KBM-7 (cell line): ENCODE data around the gene FAF1.
"Not testable (repeated sequence)": the region's sequence is repeated elsewhere in the genome, so short reads cannot be mapped to it uniquely, and the experiment has no call there.

Experiments
- DNase-seq: peaks from one replicate; pipeline ENCODE4 v3.0.0-alpha.2; 2015
- in situ Hi-C: fragments of 300-500 bp; cut with MboI; formaldehyde crosslinking; loops from 2 replicates; pipeline ENCODE4 v1.14.3; 2020; ENCODE audit warnings: low sequenced_read_pairs, low pct_unique_long_range_greater_than_20kb, mixed read lengths

FAF1 gene

DNA sequence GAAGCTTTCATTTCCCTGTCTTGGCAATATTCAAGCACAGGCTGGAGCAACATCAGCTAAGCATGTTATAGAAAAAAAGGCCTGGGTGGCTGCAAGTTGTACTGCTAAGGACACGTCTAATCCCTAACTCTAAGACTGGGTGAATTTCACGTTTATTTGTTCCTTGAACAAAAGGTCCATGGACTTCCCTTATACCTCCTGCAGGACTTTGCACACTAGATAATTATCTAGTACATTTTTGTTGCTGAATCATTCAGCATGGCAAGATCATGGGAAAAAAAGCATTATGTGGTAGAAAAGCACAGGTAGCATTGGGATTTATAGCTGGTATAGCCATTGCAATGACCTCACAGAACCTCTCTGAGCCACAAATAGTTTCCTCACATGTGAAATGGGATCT is 406.1 kb downstream of the FAF1 start:
- in situ Hi-C loops, result no loop called here
- DNase-seq, result no peak

DNA sequence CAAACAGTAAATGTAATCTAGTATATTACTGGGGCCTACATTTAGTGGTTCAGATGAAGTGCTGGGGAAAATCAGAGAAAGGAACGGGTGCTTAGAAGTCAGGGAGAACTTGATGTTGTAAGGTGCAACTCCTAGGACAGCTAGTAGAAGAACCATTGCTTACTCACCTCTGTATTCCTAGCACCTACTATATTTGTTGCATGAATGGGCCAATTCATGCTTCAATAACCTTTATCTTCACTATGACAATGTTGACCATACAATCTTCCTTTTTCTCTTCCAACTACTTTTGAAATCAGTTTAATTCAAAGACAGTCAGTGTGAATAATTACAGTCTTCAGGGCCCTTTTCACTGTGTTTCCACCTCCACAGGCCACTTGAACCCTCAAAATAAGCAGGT is 411.8 kb downstream of the FAF1 start:
- no peak for DNase-seq
- in situ Hi-C loops, result no loop called here

GRCh38 chr1:50542362-50542761 is 417.7 kb downstream of the FAF1 start:
- no peak for DNase-seq
- in situ Hi-C loops, result no loop called here

GRCh38 chr1:50538476-50538875 is 421.6 kb downstream of the FAF1 start:
- in situ Hi-C loops, result no loop called here
- DNase-seq, result no peak

- no peak for DNase-seq
- in situ Hi-C loops, result no loop called here
Observed at GRCh38 chr1:50531601-50532000, 428.5 kb downstream of the FAF1 start.

DNA sequence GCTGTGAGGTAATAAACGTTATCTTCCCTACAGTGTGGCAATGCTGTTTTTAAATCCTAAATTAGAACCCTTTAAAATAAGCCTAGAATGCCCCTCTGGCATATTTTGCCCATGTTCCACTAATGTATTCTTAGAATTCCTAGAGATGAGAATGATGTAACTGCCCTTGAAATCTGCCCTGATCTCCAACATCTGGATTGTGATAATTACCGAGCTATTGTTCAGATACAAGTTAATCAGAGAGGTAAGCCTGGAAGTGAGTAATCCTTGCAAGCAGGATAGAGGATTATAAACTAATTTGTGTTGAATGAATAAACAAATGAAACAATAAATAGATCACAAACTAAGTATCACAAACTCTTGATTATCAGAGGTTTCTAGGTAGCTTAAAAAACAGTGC is 429.0 kb downstream of the FAF1 start:
- in situ Hi-C loops, result no loop called here
- no peak for DNase-seq

- in situ Hi-C loops, result no loop called here
- no peak for DNase-seq
Observed at GRCh38 chr1:50529510-50529909, 430.6 kb downstream of the FAF1 start.

DNA sequence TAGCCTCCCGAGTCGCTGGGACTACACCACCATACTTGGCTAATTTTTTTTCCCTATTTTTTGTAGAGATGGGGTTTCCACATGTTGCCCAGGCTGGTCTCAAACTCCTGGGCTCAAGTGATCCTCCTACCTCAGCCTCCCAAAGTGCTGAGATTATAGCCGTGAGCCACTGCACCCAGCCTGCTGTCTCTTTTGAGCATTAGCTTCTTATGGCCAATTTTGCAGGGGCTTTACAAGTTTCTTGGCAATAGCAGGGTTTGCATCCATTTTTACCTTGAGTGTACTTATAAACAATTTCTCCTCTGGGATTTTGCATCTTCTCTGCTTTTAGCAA is 432.1 kb downstream of the FAF1 start:
- in situ Hi-C loops, DNase-seq: not testable (repeated sequence)

DNA sequence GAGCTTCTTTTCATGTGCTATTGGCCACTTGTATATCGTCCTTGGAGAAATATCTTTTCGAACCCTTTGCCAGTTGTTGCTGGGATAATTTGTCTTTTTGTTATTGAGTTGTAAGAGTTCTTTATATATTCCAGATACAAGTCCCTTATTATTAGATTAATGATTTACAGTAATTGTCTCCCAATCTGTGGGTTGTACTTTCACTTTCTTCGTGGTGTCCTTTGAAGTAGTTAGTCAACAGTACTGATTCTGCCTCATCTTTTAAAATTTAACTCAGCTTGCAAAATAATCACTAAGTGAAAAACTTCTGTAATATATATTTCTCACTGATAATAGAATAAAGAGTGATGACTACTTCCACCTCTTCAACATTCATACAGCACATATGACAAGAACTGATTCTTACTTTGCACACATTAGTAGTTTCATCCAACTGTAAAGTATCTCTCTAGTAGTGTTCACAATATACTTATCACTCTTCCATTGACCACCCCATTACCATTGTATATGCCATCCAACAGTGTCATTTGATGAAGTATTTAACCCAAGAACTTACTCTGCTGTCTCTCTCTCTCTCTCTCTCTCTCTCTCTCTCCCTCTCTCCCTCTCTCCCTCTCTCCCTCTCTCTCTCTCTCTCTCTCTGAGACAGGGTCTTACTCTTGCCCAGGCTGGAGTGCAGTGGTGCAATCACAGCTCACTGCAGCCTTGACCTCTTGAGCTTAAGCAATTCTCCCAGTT is 432.6 kb downstream of the FAF1 start:
- no peak for DNase-seq
- in situ Hi-C loops, result no loop called here

DNA sequence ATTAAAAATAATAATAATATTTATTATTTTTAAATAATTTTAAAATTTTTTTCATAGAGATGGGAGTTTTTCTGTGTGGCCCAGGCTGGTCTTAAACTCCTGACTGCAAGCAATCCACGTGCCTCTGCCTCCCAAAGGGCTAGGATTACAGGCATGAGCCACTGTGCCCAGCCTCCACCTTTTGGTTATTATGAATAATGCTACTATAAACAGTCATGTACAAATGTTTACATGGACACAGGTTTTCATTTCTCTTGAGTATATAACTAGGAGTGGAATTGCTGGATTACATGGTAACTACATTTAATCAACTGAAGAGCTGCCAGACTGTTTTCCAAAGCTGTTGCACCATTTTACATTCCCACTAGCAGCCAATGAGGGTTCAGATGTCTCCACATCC is 433.6 kb downstream of the FAF1 start:
- in situ Hi-C loops, result no loop called here
- DNase-seq, result no peak

DNA sequence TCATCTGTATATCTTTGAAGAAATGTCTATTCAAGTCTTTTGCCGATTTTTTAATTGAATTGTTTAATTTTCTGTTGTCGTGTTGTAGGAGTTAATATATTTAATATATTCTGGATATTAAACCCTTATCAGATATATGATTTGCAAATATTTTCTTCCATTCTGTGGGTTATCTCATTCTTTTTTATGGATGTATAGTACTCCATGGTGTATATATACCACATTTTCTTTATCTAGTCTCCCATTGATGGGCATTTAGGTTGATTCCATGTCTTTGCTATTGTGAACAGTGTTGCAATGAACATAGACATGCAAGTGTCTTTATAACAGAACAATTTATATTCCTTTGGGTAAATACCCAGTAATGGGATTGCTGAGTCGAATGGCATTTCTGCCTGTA is 436.5 kb downstream of the FAF1 start:
- in situ Hi-C loops, result no loop called here
- DNase-seq, result no peak

DNA sequence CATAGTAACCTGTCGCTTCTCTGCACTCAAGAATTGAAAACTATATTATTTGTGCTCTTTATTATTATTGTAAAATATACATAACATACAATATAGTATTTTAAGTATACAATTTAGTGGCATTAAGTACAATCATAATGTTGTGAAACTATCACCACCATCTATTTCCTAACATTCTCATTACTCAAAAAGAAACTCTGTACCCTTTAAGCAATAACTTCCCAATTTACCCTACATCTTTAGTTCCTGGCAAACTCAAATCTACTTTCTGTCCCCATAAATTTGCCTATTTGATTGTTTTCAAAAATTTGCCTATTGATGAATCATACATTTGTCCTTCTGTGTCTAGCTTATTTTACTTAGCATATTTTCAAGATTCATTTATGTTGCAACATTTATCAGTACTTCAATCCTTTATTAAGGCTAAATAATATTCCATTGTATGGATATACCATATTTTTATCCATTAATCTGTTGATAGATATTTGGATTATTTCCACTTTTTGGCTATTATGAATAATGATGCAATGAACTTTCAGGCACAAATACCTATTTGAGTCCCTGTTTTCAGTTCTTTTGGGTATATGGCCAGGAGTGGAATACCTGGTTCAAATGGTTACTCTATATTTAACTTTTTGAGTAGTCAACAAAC is 437.2 kb downstream of the FAF1 start:
- no peak for DNase-seq

DNA sequence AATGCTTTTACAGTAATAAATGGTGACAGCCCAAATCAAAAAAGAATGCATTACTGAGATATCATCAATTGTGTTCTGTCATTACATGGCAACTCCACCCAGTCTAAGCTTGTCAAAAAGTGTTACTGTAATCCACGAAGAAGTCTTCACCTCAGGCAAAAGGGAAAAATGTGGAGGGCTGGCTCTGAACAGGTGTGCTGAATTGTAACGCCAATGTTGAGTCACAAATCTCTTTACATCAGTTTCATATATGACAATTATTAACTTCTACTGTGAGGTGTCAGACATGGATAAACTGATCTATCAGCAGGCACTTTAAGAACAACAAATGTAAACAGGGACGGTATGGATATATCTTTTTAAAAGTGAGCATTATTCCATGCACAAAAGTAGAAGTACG is 438.4 kb downstream of the FAF1 start:
- no peak for DNase-seq
- in situ Hi-C loops, result no loop called here

More for the DNA sequence above, 437.2 kb downstream of the FAF1 start:
- in situ Hi-C loops, result no loop called here

DNA sequence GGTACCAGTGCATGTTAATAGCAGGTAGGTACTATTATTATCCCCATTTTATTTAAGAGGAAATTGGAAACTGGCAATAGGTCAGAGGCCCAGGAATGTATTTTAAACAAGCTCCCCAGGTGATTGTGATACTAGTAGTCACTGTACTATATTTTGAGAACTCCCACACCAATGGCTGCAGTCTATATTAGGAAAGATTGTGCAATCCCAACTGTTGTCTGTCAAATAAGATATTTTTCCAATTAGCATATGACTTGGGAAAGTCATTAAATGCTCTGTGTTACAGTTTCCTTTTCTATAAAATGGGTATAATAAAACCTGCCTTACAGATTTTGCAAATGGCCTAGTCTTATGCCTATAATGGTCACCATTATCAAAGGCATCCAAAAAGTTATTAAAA is 442.6 kb downstream of the FAF1 start:
- no peak for DNase-seq
- in situ Hi-C loops, result no loop called here

- DNase-seq, result no peak
- in situ Hi-C loops, result no loop called here
Observed at GRCh38 chr1:50516056-50516455, 444.0 kb downstream of the FAF1 start.

DNA sequence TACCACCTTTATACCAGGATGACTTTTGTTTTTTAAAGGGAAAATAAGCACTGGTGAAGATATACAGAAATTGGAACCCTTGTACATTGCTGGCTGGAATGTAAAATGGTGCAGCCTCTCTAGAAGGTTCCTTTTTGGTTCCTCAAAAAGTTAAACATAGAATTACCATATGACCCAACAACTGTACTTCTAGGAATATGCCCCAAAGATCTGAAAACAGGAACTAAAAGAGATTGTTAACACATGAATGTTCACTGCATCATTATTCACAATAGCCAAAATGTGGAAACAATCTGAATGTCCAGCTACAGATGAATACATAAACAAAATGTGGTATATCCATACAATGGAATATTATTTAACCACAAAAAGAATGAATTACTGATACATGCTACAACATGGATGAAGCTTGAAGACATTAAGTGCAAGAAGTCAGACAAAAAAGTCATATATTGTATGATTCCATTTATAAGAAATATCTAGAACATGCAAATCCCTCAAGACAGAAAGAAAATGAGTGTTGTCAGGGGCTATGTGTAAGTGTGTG is 452.0 kb downstream of the FAF1 start:
- in situ Hi-C loops, result no loop called here
- peak; percentile 65 for DNase-seq

- in situ Hi-C loops, result no loop called here
- DNase-seq, result no peak
Observed at GRCh38 chr1:50505427-50505826, 454.6 kb downstream of the FAF1 start.

DNA sequence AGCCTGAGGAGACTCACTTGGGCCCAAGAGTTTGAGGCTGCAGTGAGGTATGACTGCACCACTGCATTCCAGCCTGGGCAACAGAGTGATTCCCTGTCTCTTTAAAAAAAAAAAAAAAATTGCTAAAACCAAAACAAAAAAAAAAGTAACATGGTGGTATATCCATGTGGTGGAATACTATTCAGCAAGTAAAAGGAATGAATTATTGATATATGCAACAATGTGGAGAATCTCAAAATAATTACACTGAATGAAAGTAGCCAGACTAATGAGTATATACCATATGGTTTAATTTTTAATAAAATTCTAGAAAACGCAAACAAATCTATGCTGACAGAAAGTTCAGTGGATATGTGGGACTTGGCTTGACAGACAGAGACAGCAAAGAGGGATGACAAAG is 456.6 kb downstream of the FAF1 start:
- in situ Hi-C loops, result no loop called here
- no peak for DNase-seq

DNA sequence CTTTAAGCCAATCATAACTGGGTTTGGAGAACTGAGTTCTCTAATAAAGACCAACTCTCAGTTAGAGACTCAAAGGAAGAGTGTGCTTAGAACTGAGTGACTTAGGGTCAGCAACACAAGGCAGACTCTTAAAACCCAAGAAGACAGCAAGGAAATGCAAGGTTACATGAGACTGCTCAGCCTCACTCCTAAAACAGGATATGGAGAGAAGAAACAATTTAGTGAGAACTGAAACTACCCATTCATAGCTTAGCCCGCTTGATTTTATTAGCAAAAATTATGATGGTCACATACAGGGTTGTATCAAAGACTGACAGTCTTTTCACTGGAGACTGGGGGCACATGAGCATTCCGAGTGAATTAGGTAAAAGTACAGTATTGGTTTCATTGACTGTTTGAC is 457.9 kb downstream of the FAF1 start:
- no peak for DNase-seq
- in situ Hi-C loops, result no loop called here

GRCh38 chr1:50497007-50497406 is 463.1 kb downstream of the FAF1 start:
- DNase-seq, result no peak
- in situ Hi-C loops, result no loop called here

DNA sequence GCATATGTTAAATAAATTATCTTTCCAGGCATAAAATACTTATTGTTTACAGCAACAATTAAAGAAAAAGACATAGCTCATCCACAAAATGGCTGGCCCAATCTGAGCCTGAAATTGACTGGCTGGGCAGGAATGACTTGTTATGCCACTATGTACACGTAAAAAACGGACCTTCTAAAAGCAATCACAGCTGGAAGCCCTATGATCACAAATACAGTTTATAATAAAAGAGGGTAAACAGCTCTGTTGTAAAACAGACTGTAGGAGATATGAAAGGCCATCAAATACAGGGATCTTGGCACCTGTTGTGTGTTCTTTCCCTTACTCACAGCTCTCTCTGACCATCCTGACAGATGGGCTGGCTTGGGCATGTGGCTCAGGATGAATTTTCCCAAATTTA is 466.4 kb downstream of the FAF1 start:
- DNase-seq, result no peak
- in situ Hi-C loops, result no loop called here
